SHP77 (cell line): ENCODE measurements around the gene ZNF627.
"Not testable (repeated sequence)": the region's sequence is repeated elsewhere in the genome, so short reads cannot be mapped to it uniquely, and the experiment has no call there.

Source experiments
- DNase-seq, 2 experiments: peaks; one replicate each; lab custom pipeline; 2025; lab: John Stamatoyannopoulos, UW

Gene ZNF627

GRCh38 chr19:11574689-11575088, 22.6 kb upstream of the ZNF627 start:
- DNase-seq, result no peak

- no peak for DNase-seq
Observed at GRCh38 chr19:11576227-11576626, 21.1 kb upstream of the ZNF627 start.

- no peak for DNase-seq
Observed at GRCh38 chr19:11577451-11578257, 19.6 kb upstream of the ZNF627 start, which contains the start of gene ACP5. TSS of gene ACP5 (minus strand) at chr19:11577645. CDS start at chr19:11577317, 328 bp downstream.

DNA sequence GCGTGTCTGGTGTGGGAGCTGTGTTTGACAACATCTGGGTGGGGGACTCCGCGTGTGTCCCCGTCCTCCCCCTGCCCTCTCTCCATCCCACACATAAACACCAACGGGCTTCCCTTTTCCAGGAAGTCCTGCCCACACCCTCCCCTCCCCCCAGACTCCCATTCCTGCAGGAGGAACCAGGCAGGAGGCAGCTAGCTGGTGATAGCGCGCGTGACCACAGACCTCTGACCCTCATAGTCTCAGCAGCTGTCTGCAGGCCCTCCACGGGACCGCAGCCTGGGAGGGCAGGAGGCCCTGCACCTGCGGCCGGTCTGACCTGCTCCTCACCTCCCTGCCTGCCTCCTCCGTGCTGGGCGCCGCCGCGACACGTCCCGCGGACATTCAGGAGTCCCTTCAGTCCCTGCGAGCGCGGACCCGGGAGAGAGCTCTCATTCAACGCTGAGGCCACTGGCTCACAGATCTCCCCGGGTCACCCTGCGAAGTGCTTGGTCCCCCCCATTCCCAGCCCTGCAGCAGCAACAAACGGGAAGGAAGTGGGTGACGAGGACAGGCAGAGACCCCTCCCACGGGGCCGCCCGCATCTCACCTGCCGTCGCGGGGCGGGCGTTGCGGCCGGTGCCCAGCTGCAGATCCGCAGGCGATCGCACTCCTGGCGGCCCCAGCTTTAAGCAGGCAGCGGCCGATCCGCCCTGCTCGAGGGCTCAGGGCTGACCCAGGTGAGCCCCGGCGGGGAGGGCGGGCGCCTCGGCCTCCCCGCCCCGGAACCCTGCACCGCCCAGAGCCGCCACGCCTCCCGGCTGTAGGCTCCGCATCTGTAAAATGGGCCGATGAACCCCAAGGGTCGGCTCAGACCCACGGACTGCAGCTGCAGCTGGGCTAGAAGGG, 18.8 kb upstream of the ZNF627 start:
- peak in 1 of 2 experiments; percentile 35 for DNase-seq

- no peak for DNase-seq
Observed at GRCh38 chr19:11580116-11580515, 17.2 kb upstream of the ZNF627 start.

GRCh38 chr19:11581740-11582139, 15.5 kb upstream of the ZNF627 start:
- DNase-seq, result no peak

GRCh38 chr19:11586331-11586730, 11.0 kb upstream of the ZNF627 start:
- DNase-seq, result no peak

- DNase-seq, result peak; percentile 59 to 60
Observed at GRCh38 chr19:11587302-11587974, 9.8 kb upstream of the ZNF627 start.

DNA sequence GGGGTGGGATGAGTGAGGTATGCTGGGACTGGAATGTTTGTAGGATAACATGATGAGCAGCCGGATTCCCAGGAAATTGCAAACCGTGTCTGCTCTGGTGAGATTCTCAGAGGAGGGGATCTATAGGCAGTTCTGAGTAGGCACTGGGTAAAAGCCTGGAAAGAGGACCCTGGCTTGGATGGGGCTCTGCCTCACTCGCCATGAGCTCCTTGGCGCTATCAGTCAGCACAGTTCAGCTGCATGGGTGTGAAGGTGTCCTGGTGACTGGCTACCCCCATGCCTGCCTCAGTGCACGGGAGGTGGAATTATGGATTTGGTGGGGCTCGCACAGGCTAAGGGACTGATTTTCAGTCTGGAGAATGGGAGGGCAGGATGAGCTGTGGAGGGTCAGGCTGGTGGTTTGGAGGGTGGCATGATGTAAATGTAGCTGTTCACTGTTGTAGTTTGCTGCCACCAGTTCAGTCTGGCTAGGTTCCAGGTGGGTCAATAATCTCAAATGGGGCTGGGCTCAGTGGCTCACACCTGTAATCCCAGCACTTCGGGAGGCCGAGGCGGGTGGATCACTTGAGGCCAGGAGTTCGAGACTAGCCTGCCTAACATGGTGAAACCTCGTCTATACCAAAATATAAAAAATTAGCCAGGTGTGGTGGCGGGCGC, 9.2 kb upstream of the ZNF627 start:
- peak in 1 of 2 experiments; percentile 53 for DNase-seq

GRCh38 chr19:11594084-11594483, 3.2 kb upstream of the ZNF627 start:
- DNase-seq, result no peak

DNA sequence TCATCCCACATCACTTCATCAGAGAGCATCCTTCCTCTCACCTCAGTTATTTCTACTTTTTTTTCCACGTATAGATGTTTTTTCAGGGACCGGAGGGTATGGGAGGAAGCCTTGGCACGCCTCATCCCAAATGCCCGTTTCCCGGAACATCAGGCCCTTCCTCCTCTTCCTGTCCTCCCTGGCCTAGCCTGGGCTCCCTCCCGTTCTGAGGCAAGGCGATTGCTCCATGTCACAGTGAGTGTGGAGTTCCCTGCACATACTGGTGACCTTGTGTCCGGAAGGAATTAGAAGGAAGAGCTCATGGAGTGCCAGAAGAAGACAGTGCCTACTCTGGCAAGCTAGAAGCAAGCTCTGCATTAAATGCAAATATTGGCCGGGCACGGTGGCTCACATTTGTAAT, 1.1 kb upstream of the ZNF627 start:
- DNase-seq, result no peak

DNA sequence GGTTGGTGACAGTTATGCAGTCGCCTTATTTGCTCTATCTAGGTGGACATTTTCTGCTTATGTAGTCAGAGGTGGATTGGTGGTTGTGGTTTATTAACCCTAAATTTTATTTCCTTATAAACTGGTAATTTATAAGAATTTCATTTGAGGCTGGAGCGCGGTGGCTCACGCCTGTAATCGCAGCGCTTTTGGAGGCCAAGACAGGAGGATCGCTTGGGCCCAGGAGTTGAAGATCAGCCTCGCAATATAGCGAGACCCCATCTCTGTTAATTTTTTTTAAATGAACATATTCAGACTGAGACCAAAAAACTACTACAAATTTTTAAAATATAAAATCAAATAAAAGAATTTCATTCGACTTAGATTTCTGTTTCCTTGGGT, 810 bp downstream of the ZNF627 start:
- DNase-seq, result no peak

GRCh38 chr19:11598746-11599145, 1.5 kb downstream of the ZNF627 start:
- no peak for DNase-seq

DNA sequence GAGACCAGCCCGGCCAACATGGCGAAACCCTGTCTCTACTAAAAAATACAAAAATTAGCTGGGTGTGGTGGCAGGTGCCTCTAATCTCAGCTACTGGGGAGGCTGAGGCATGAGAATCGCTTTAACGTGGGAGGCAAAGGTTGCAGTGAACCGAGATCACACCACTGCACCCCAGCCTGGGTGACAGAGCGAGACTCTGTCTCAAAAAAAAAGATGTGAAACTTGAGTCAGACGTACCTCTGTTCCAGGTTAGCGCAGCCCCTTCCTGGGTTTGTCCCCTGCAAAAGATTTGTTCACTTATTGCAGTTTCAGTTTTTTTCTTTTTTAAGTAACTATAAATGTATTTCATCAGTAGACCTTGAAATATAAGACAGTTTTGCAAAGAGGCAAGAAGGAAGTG, 2.4 kb downstream of the ZNF627 start:
- not testable (repeated sequence) for DNase-seq

DNA sequence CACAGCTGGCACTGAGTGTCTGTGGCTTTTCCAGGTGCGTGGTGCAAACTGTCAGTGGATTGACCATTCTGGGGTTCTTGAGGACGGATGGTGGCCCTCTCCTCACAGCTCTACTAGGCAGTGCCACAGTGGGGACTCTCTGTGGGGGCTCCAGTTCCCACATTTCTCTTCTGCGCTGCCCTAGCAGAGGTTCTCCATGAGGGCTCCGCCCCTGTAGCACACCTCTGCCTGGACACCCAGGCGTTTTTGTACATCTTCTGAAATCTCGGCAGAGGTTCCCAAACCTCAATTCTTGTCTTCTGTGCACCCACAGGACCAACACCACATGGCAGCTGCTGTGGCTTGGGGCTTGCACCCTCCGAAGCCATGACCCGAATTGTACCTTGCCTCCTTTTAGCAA, 9.2 kb downstream of the ZNF627 start:
- no peak for DNase-seq

DNA sequence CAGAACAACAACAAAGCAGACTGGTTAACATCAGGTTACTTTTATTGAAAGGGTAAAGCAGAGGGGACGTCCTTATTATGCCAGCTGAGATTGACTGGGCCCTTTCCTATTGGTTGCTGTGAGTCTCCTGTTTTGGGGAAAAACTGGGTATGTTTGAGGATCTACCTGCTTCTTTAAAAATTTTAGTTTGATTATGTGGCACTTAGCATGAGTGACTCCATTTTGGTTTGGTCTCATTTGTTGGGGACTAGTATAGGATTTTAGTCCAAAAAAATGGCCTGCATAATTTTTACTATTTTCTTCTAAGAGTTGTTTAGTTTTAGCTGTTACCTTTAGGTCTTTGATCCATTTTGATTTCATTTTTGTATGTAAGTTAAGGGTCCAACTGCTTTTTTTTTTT, 14.4 kb downstream of the ZNF627 start:
- DNase-seq, result no peak

DNA sequence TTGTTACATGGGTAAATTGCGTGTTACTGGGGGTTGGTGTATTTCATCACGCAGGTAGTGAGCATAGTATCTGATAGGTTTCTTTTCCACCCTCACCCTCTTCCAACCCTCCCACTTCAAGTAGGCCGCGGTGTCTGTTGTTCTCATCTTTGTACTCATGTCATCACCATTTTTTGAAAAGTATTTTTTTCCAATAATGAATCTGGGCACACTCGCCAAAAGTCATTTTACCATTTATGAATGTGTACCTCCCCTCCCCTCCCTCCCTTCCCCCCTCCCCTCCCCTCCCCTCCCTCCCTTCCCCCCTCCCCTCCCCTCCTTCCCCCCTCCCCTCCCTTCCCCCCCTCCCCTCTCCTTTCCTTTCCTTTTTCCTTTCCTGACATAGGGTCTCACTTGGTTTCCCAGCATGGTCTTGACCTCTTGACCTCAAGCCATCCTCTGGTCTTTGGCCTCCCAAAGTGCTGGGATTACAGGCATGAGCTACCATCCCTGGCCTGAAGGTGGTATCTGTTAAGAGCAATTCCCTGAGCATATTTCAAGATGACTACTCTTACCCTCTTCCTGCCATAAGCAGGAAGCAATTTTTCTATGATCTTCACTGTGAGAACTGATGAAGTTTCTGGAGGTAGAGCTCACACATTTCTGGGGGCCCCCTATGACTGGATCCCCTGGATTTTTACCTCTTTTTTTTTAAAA, 15.7 kb downstream of the ZNF627 start:
- DNase-seq, result no peak

GRCh38 chr19:11617180-11618062, 20.1 kb downstream of the ZNF627 start:
- DNase-seq, result no peak

GRCh38 chr19:11620553-11620952, 23.3 kb downstream of the ZNF627 start:
- no peak for DNase-seq

DNA sequence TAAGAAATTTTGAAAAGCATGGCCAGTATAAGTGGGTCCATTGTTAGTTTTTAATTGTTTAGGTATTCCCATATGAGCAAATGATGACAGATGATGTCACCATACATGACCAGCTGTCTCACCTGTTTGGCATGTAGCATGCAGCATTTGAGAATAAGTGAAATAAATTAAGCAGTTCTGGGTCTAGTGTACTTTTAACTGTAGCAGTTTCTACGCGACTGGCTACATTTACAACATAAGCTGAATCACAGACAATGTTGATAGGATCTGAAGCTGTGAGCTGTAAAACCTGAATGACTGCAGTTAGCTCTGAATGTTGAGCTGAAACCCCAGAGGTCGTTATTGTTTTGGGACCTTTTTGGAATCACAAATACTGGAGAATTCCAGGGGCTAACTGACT, 25.1 kb downstream of the ZNF627 start:
- not testable (repeated sequence) for DNase-seq
